Neuron (in vitro differentiated cells): ENCODE data around the gene SUPT4H1.

Source experiments
- H2AFZ ChIP-seq: one replicate; pipeline ENCODE4 v1.6.1; 2013; ENCODE audit warnings: low read depth, mild to moderate bottlenecking, inconsistent platforms, low read length, moderate library complexity
- H3K27me3 ChIP-seq: one replicate; pipeline ENCODE4 v1.6.1; 2013; ENCODE audit warnings: low read length; ENCODE audit not compliant: insufficient read depth
- H3K36me3 ChIP-seq: one replicate; pipeline ENCODE4 v1.6.1; 2013; ENCODE audit warnings: low read length; ENCODE audit not compliant: insufficient read depth
- H3K4me1 ChIP-seq: one replicate; pipeline ENCODE4 v1.6.1; 2013; ENCODE audit warnings: low read length; ENCODE audit not compliant: insufficient read depth
- H3K4me3 ChIP-seq: 2 replicates; pipeline ENCODE4 v1.5.1; 2013; ENCODE audit warnings: mild to moderate bottlenecking, low read length, moderate library complexity
- H3K9me3 ChIP-seq: one replicate; pipeline ENCODE4 v1.6.1; 2013; ENCODE audit warnings: low read length

The SUPT4H1 gene

DNA sequence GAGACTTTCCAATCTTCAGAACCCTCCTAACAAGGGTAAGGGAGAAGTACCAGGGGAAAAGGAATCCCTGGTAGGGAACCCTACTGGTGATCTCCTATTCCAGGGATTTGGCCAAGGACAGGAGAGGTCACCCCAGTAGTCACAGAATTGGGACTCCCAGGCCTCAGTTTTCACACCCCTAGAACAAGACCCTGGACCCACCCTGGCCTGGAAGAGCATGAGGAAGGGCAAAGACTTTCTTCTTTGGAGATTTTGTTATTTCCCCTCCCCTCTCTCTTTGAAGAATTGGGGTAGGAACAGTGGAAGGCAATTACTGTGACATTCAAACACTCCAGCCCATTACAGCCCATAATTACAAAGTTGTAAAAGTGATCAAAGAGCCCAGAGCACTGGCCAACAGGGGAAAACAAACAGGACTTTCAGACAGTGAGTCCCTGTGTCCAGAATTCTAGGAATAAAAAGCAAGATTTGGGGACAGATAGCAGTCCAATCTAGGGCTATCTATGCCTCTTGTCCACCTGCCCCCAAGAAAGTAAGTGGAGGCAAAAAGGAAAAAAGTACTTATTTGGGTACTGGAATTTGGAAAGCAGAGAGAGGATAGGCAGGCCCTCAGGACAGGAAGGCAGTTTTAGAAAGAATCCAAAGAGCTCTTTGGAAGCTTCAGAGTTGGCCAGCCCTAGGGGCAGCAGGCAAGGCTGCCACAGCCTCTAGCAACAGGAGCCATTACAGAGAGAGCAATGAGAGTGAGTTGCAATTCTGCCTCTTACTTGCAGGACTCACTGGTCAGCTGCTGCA, 13.4 kb upstream of the SUPT4H1 start:
- no peak overlapping the region for H2AFZ ChIP-seq
- no peaks in the 10 kb centered on the region for H3K9me3 ChIP-seq
- H3K4me1 ChIP-seq, result peaks cover 7% of the 10 kb centered on the region
- no peaks in the 10 kb centered on the region for H3K36me3 ChIP-seq
- H3K4me3 ChIP-seq, result no peak overlapping the region
- peaks cover 3% of the 10 kb centered on the region for H3K27me3 ChIP-seq

DNA sequence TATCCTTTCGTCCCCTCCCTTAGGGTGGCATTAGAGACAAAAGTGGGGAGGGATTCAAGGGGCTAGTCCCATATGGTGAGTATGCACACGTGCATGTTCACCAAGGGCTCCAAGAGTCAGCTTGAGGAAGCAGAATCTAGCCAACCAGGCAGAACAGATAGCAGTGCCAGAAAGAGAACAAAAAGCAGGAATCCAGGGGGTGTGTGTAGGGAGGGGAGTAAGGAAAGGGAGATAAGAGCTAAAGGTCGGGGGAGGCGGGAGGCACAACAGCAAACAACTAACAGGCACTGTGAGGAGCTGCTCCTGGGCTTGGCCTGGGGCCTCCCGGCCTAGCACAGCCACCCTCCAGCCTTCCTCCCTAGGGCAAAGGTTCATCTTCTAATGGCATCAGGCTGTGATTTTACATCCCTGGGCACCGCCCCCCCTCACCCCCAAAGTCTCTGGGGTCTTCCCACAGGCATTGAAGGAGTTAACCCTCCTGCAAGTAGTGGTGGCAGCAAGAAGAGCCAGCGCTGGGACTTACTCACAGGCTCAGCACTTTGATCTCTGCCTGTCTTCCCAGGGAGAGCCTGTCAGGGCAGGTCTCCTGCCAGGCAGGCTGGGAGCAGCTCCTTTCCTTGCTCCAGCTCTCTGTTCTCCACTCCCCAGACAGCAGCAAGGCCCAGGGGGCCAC, 12.4 kb upstream of the SUPT4H1 start:
- Histone ChIP-seq H3K36me3 (no peaks in the 10 kb centered on the region), H2AFZ (no peak overlapping the region), H3K9me3 (no peaks in the 10 kb centered on the region), H3K4me3 (no peak overlapping the region), H3K4me1 (peaks cover 7% of the 10 kb centered on the region), H3K27me3 (peaks cover 3% of the 10 kb centered on the region)

DNA sequence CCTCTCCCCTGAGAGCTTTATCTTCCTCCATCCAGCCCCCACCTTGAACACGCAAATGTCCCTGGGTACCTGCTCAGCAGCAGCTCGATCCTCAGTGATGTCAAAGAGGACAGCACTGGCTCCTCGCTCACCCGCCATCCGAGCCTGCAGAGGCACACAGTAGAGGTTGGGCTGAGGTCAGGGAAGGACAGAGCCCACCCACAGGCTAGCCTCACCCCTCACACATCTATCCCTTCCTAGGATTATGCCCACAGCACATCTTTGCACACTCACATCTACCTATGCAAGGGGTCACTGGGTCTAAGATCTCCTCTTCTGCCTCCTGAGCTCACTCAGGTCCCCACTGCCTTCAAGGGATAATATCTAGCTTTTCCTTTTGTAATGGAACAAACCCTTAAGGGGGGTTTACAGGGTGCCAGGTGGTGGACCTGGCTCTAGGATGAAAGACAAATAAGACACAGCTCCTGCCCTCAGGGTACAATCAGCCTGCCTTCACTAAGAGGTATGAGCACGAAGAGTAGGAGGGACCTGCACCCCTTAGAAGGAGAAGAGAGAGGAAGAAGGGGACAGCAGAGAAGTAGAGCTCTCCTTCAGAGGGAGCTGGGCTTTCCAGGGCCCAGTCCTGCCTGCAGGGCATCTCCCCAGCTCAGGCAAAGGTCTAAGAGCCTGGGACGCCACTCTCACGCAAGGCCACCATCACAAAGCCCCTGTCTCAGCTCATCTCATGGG, 11.6 kb upstream of the SUPT4H1 start:
- Histone ChIP-seq H3K4me1 (peaks cover 7% of the 10 kb centered on the region), H3K4me3 (no peak overlapping the region), H3K9me3 (no peaks in the 10 kb centered on the region), H2AFZ (no peak overlapping the region), H3K36me3 (no peaks in the 10 kb centered on the region), H3K27me3 (peaks cover 3% of the 10 kb centered on the region)

DNA sequence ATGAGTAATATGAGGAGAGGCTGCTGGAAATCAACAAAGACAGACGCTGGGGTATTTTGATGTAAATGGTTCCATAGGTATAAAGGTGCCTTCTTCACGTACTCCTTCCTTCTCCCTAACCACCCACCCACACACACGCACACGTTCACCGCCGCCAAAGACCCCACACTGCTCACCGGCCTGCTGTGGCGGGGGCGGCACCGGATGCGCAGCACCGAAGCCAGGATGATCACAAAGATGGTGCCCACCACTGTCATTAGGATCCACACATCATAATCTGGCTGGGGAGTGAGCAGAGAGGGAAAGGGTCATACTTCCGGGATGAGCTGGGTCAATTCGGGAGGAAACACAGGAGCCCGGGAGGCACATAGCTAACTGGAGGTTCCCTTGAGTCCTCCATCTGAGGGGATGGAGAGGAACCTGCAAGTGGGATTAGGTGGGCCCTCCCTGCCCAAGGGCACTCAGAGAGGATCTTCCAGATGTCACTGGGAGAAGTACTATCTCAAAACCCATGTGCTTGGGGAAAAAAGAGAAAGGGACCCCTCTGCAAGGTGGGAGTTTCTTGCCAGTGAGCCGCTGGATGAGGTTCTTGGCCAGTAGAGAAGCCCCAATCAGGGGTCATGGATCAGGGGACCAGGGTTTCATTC, 10.5 kb upstream of the SUPT4H1 start:
- H3K9me3 ChIP-seq, result no peaks in the 10 kb centered on the region
- H3K4me3 ChIP-seq, result no peak overlapping the region
- H3K27me3 ChIP-seq, result peaks cover 3% of the 10 kb centered on the region
- no peaks in the 10 kb centered on the region for H3K36me3 ChIP-seq
- H2AFZ ChIP-seq, result no peak overlapping the region
- peaks cover 7% of the 10 kb centered on the region for H3K4me1 ChIP-seq

DNA sequence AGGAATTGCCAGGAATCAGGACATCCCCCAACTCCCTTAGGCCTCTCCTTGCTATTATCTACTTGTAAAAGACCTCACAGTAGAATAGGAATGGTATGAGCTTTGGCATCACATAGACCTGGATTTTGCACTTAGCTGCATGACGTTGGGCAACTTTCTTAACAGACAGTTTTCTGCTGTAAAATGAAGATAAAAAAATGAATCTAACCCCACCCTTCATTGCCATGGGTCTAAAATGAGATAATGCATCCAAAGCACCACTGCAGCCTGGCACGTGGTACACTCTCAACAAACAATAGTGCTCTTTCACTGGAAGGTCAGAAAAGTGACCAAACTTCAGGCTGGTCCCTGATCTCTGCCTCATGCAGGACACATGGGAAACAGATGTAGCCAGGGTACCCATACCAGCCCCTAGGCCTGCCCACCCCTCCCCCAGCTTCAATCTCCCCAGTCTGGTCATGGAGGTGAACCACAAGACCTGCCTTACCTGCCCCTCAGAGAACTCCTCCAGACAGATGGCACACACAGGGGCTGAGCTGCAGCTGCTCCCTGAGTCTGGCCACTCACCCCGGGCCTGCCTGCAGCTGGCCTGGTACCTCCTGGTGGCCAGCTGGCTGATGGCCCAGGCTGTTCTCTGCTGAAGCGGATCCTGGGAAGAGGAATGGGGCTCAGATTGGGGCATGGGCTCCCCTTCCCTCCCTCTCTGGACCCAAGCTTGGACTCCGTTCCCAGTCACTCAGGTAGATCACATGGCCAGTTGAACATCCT, 8.5 kb upstream of the SUPT4H1 start:
- Histone ChIP-seq H3K36me3 (no peaks in the 10 kb centered on the region), H3K27me3 (peaks cover 3% of the 10 kb centered on the region), H3K4me1 (peaks cover 7% of the 10 kb centered on the region), H3K9me3 (no peaks in the 10 kb centered on the region), H3K4me3 (no peak overlapping the region), H2AFZ (no peak overlapping the region)

DNA sequence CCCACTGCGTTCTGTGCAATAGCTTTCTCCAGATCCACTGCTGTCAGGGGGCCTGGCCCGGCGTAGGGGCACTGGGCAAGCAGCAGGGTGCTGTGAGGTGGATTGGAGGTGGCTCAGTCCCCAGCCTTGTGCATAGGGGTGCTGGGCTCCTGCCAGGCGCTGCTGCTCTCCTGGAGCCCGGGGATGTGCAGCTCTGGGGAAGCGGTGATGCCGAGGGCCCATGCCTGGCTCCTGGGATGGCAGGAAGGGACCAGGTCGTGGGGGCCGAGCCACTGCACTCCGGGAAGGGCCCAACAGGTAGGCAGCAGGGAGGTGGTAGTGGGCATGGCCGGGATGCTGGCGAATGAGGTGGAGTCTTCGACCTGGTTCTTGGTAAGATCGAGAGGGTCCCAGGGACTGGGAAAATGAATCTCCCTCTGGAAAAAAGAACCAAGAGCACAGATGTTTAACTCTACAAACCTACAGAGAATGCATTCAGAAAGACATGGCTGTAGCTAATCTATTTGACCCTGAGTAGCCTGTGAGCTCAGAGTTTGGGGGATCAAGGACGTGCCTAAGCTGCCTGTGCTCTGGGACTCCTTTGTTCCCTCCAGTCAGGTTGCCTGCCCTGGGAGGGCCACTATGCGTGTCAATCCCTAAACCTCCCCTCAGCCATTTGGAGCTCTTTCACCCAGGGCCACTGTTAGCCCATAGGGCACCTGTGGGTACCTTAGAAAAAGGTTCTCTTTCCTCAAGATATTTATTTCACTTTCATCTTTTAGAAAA, 6.6 kb upstream of the SUPT4H1 start:
- no peak overlapping the region for H2AFZ ChIP-seq
- H3K4me3 ChIP-seq, result no peak overlapping the region
- no peaks in the 10 kb centered on the region for H3K9me3 ChIP-seq
- no peaks in the 10 kb centered on the region for H3K4me1 ChIP-seq
- H3K36me3 ChIP-seq, result no peaks in the 10 kb centered on the region
- H3K27me3 ChIP-seq, result no peaks in the 10 kb centered on the region

DNA sequence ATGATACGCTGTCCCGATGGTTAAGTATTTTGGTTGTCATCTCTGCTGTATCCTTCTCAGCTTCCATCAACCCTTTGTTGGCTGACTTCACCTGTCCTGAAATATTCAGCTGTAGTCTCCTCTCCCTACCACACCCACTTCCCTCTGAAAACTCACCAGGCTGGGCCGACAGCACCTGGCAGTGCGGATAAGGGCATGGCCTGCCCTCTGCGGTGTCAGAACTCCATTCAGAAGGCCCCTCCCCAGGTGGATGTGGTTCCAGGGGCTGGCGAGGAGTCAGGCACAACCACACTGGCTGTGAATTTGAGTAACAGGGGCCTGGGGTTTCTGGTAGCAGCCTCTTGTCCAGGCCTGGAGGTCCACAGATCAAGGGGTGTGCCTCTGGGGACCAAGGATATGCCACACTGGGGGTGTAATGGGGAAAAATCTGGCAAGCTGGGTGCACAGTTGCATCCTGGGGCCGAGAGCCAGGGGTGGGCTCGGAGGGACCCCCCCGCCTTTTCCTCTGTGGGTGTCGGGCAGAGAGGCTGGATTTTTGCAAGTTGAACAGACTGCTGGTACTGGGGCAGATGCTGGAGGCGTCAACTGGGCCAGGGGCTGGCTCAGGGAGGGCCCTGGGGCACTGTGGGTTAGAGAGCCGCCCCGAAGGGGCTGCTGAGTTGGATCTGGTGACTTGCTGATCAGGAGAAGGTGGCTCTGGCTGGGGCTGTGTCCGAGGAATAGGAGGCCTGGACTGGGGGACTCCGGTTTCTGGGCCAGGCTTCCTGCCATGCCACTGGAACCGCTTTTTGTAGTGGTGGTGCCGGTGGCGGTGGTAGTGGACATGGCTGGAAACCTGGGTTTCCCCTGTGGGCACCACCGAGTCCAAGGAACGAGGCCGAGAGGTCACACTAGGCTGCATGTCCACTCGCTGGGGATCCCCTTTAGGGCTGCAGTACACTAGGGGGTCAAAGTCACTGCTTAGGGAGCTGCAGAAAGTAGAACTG, 5.6 kb upstream of the SUPT4H1 start:
- Histone ChIP-seq H3K27me3 (no peaks in the 10 kb centered on the region), H3K4me3 (no peak overlapping the region), H3K36me3 (no peaks in the 10 kb centered on the region), H3K9me3 (no peaks in the 10 kb centered on the region), H2AFZ (no peak overlapping the region), H3K4me1 (peaks cover 6% of the 10 kb centered on the region)

DNA sequence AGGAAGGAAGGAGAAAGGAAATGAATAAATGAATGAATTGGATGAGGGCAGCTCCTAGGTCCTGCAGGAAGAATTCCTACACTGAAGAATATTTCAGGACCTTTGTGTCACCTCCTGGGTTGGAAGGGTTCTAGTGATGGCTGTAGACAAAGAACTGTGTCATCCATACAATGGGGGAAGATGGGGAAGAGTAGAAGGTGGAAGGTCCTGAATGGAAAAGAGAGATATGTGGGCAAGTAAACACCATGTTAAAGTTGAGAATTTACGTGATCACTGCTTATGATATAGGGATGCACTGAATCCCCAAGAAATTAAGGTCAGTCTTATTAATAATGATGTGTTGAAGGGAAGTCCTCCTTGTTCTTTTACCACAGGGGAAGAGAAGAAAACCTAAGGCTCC, 4.2 kb upstream of the SUPT4H1 start:
- Histone ChIP-seq H3K4me3 (no peak overlapping the region), H3K4me1 (peaks cover 9% of the 10 kb centered on the region), H3K36me3 (no peaks in the 10 kb centered on the region), H2AFZ (no peak overlapping the region), H3K9me3 (no peaks in the 10 kb centered on the region), H3K27me3 (no peaks in the 10 kb centered on the region)

DNA sequence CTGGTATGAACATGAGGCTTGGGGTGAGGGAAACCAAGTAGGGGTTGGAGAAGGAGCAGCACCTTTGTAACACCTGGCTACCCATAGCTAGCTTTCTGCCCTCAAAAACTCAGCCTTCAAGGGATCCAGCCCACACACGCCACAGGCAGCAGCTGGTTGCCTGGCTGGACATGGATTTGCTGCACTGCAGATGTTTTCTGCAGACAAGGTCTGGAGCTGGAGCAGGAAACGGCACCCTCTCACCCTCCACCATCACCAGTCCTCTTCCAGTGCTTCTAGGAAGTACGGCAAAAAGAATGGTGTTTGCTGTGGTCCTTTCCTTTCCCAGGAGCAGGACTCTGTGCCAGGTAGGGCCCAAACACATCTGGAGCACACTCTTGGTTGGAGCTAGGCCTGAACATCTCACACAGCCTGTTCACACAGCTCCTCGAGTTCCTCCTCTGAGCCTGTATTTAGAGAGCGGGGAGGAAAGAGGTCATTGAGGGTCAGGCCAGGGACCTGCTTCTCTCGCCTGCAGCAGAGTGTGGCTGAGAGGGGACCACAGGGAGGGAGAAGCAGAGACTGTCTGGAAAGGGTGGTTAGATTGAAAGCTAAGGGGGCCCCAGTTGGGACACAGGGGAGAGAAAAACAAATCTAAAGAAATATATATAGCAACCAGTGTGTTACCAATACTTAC, 2.7 kb upstream of the SUPT4H1 start:
- Histone ChIP-seq H2AFZ (no peak overlapping the region), H3K4me1 (peaks cover 14% of the 10 kb centered on the region), H3K27me3 (no peaks in the 10 kb centered on the region), H3K9me3 (no peaks in the 10 kb centered on the region), H3K36me3 (peaks cover 1% of the 10 kb centered on the region), H3K4me3 (no peak overlapping the region)

DNA sequence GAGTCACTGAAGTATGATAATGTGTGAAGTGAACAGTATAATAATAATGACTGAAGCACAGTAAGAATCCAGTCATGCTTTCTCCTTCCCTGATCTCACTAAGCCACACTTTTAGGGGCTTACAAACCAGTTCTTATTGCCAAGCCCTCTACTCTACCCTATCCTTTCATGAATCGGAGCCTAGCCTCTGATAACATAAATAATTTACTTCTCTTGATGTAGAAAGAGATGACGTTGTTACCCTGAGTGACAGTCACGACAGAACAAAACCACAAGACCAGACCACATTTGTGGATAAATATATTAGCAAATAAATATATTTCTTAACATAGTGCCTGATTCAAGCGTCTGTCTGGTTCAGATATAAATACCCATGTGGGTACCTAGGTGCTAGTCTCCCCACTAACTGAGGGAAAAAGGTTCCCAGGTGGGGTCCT, 1.4 kb upstream of the SUPT4H1 start:
- no peaks in the 10 kb centered on the region for H3K27me3 ChIP-seq
- no peak overlapping the region for H2AFZ ChIP-seq
- peaks cover 14% of the 10 kb centered on the region for H3K36me3 ChIP-seq
- peaks cover 14% of the 10 kb centered on the region for H3K4me1 ChIP-seq
- H3K9me3 ChIP-seq, result no peaks in the 10 kb centered on the region
- peak overlapping the region; percentile 99 for H3K4me3 ChIP-seq
